Adrenal gland (tissue), 12 donors: ENCODE measurements around the gene XYLB. TPM values are rescaled to one million over a fixed set of nuclear protein-coding genes. Genes with fewer than 3 reads are reported as not detected.
A peak's percentile ranks its signal among the peaks of the same experiment; 100 is the strongest.
"Not testable (repeated sequence)": the region's sequence is repeated elsewhere in the genome, so short reads cannot be mapped to it uniquely, and the experiment has no call there.

Experiments
- DNase-seq, 7 donors: peaks; one replicate each; pipeline ENCODE4 v3.0.0-alpha.2; 2019 to 2020
- H3K27ac ChIP-seq, 5 donors: fragments of 200-600 bp; sonication (generic) in 4 of 5; 1 replicate in 3 of 5; 2 replicates in 2 of 5; pipeline versions ENCODE4 v1.5.1 to v1.8.0; 2016 to 2020; ENCODE audit warnings: mild to moderate bottlenecking in 1 of 5
- H3K27me3 ChIP-seq: fragments of 200-600 bp; 2 replicates; pipeline ENCODE4 v1.8.0; 2021
- H3K36me3 ChIP-seq, 2 donors: fragments of 200-600 bp; replicated peaks in 1 of 2; 1 replicate in 1 of 2; 2 replicates in 1 of 2; pipeline versions ENCODE4 v1.5.1 to v1.8.0; 2018 to 2022
- H3K4me1 ChIP-seq, 2 donors: fragments of 200-600 bp; replicated peaks in 1 of 2; 1 replicate in 1 of 2; 2 replicates in 1 of 2; pipeline versions ENCODE4 v1.5.1 to v1.8.0; 2018 to 2021
- H3K4me3 ChIP-seq, 4 donors: fragments of 200-600 bp; sonication (generic) in 3 of 4; one replicate each; pipeline ENCODE4 v1.5.1; 2016 to 2018
- H3K9me3 ChIP-seq, 3 donors: fragments of 200-600 bp; sonication (generic) in 1 of 3; replicated peaks in 1 of 3; 1 replicate in 2 of 3; 2 replicates in 1 of 3; pipeline versions ENCODE4 v1.5.1 to v1.8.0; 2016 to 2021
- CTCF ChIP-seq, 6 experiments: fragments of 450-650 bp in 4 of 6; fragments of 200-600 bp in 2 of 6; sonication (generic) in 1 of 6; IDR thresholded peaks; 1 replicate in 5 of 6; 2 replicates in 1 of 6; pipeline versions ENCODE4 v1.5.1 to v1.8.0; 2016 to 2021; ENCODE audit warnings: antibody characterized with exemption in 6 of 6, mild to moderate bottlenecking in 2 of 6, moderate library complexity in 1 of 6
- POLR2A ChIP-seq, 2 donors: fragments of 450-650 bp; IDR thresholded peaks; one replicate each; pipeline ENCODE4 v1.6.1; 2017; ENCODE audit warnings: antibody characterized with exemption in 2 of 2, mild to moderate bottlenecking in 2 of 2, moderate library complexity in 1 of 2
- WGBS, 4 donors: extraction: QIAGEN DNeasy Blood & Tissue Kit in 2 of 4; methylation state at CpG; one replicate each; pipeline versions ENCODE4 v1.1.5 to v1.1.7; 2013 to 2017; 5-methylcytosine and 5-hydroxymethylcytosine counted together
- intact Hi-C, 2 donors: fragments of 100-400 bp; cut with DNase I; formaldehyde crosslinking; loops; one replicate each; pipeline versions ENCODE4 v1.14.1 to v1.15.0; 2022 to 2023
- polyA plus RNA-seq, 3 donors: library from polyadenylated mRNA; stranded (reverse); fragments of 200-250 nt in 2 of 3; fragments of 350-450 nt in 1 of 3; fragmentation: Illumina TruSeq in 1 of 3; extraction: RNeasy Lipid Tissue Mini Kit (QIAGEN cat#74804) in 1 of 3; gene quantifications; one replicate each; pipeline ENCODE4 v1.2.3, GENCODE V29; 2013 to 2014
- total RNA-seq, 9 donors: library from RNA; depleted of rRNA in 4 of 9; stranded (reverse); fragments of >200 nt in 4 of 9; fragments of 120-200 nt in 1 of 9; fragmentation: NEBNext Ultra II Directional in 1 of 9; extraction: Animal tissue kit (Norgen Biotek cat#: 25700) in 1 of 9; gene quantifications; one replicate each; pipeline versions ENCODE4 v1.1.0 to v1.2.4, GENCODE V29; 2013 to 2023
- donor health status: healthy with polysubstance abuse.
- donor health status: Bipolar disorder and iron deficiency.
- donor health status: DM: yes; HTN: yes; CAD: no.
- donor health status: DM: no; HTN: no; CAD: no.
- donor health status: DM: no; HTN: no; CAD: no.
- donor health status: DM: yes; HTN: yes; CAD: no.

The XYLB gene
- total and polyA plus RNA-seq, 12 donors: 1.5 to 14.9 (median 7.5) TPM

- no peak for TF ChIP-seq CTCF (IDR thresholded peaks at IDR 0.05)
- no peak for TF ChIP-seq POLR2A (IDR thresholded peaks at IDR 0.05)
- DNase-seq: peak in 2 of 7 donors; percentile 31 to 36
- no peak overlapping the region for H3K4me3 ChIP-seq
- H3K36me3 ChIP-seq: no peaks in the 10 kb centered on the region
- H3K4me1 ChIP-seq: no peaks in the 10 kb centered on the region
- H3K27ac ChIP-seq: no peak overlapping the region
- intact Hi-C loops: no loop called here
- H3K27me3 ChIP-seq: no peaks in the 10 kb centered on the region
- no peaks in the 10 kb centered on the region for H3K9me3 ChIP-seq
- WGBS, 4 donors: 74 to 81% (median 76%) methylated on average over 7 of the region's 7 CpGs
These were observed 29.3 kb upstream of the XYLB start for GRCh38 chr3:38317192-38317759.

DNA sequence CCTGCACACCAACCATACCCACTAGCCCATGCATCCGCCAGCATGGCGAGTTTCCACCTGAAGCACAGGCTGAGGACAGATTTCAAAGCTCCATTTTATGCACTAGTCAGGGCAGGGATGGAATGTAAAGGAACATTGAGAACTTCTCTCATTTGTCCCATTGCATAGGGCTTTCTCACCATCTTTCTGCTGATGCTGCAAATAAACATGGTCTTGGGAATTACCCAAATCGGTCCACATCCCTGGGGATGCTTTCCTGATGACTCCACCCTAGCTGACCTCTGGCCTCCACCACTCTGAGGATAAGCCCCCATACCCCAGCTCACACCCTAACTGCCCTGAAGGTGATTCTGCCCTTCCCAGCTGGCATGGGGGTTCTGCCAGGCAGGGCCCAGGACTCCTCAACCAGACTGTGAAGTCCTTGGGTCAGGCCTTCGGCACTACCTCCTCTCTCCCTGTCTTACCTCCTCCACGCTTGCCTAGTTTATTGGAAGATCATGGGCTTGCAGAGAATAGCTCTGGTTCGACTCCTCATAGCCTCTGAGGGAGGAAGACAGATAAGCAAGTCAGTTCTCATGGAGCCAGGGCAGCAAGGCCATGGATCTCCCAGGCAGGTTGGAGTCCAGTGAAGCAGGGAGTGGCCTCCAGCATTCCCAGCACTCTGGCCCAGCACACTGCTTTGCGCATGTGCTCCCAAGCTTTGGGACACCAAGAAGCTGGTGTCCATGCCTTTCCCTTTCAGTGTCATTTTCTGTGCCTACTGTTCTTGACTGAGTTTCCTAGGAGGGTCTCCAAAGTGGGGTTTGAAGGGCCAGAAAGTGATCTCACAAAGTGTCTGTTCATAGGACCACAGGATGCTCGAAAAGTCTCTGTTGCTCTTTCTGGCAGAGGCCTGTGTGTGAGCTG, 27.6 kb upstream of the XYLB start:
- intact Hi-C loops: no loop called here
- Histone ChIP-seq H3K9me3 (no peaks in the 10 kb centered on the region), H3K27ac (no peak overlapping the region), H3K4me1 (no peaks in the 10 kb centered on the region), H3K27me3 (no peaks in the 10 kb centered on the region), H3K4me3 (no peak overlapping the region), H3K36me3 (no peaks in the 10 kb centered on the region)
- no peak for DNase-seq
- WGBS, 4 donors: 88 to 93% (median 90%) methylated on average over 6 to 8 of the region's 8 CpGs
- TF ChIP-seq POLR2A (IDR thresholded peaks at IDR 0.05): no peak
- no peak for TF ChIP-seq CTCF (IDR thresholded peaks at IDR 0.05)

- H3K27me3 ChIP-seq, H3K36me3 ChIP-seq, H3K9me3 ChIP-seq, H3K4me1 ChIP-seq, H3K27ac ChIP-seq, DNase-seq, H3K4me3 ChIP-seq, intact Hi-C loops: not testable (repeated sequence)
- 85 to 91% (median 87%) methylated on average over 4 of the region's 4 CpGs for WGBS, 4 donors
These were observed 25.9 kb upstream of the XYLB start for GRCh38 chr3:38320638-38321037.

GRCh38 chr3:38323060-38323459, 23.5 kb upstream of the XYLB start:
- Histone ChIP-seq H3K9me3 (no peaks in the 10 kb centered on the region), H3K27me3 (no peaks in the 10 kb centered on the region), H3K36me3 (no peaks in the 10 kb centered on the region), H3K4me1 (no peaks in the 10 kb centered on the region), H3K27ac (no peak overlapping the region), H3K4me3 (no peak overlapping the region)
- intact Hi-C loops: no loop called here
- DNase-seq: no peak
- TF ChIP-seq CTCF (IDR thresholded peaks at IDR 0.05) (no peak), POLR2A (IDR thresholded peaks at IDR 0.05) (no peak)
- 88 to 93% (median 90%) methylated on average over 1 of the region's 1 CpG for WGBS, 4 donors
